ENCODE data around the gene KRT10.

GRCh38 chr17:40846515-40847144 is 24.2 kb upstream of the KRT10 start:
- no peak for TF ChIP-seq POLR2A (IDR thresholded peaks at IDR 0.05; ENCODE audit: low read length)
- no peak for TF ChIP-seq REST (IDR thresholded peaks at IDR 0.05)
- TF ChIP-seq CTCF (IDR thresholded peaks at IDR 0.05) = no peak
- TF ChIP-seq EP300 (IDR thresholded peaks at IDR 0.05) = no peak
- no peak for TF ChIP-seq RAD21 (conservative IDR thresholded peaks at IDR 0.05 in 1 of 2, IDR thresholded peaks at IDR 0.05 in 1 of 2)
- no peak for TF ChIP-seq RCOR1 (IDR thresholded peaks at IDR 0.05; ENCODE audit: low read depth, low read length)
- no peak for TF ChIP-seq MAZ (IDR thresholded peaks at IDR 0.05; ENCODE audit: borderline replicate concordance, low read depth, low read length)
- no peak for TF ChIP-seq MAX (IDR thresholded peaks at IDR 0.05)
